NCI-H2029 treated with DMSO at 0.1 percent for 48 hours (cell line): ENCODE data around the gene TXNRD2.

Experiments used
- DNase-seq: peaks from one replicate; lab custom pipeline; 2025; lab: John Stamatoyannopoulos, UW

Gene TXNRD2

GRCh38 chr22:19904935-19905334, 36.7 kb downstream of the TXNRD2 start:
- no peak for DNase-seq

- DNase-seq, result no peak
These were observed 37.3 kb downstream of the TXNRD2 start for GRCh38 chr22:19904174-19904856.

- no peak for DNase-seq
These were observed 38.1 kb downstream of the TXNRD2 start for GRCh38 chr22:19903513-19903912.

- DNase-seq, result no peak
These were observed 38.6 kb downstream of the TXNRD2 start for GRCh38 chr22:19903031-19903430.

- no peak for DNase-seq
These were observed 39.3 kb downstream of the TXNRD2 start for GRCh38 chr22:19902245-19902715.

GRCh38 chr22:19901577-19902244, 39.9 kb downstream of the TXNRD2 start:
- DNase-seq, result no peak

GRCh38 chr22:19900707-19901436, 40.7 kb downstream of the TXNRD2 start:
- no peak for DNase-seq

- no peak for DNase-seq
These were observed 42.6 kb downstream of the TXNRD2 start for GRCh38 chr22:19898831-19899567.

- DNase-seq, result no peak
These were observed 43.5 kb downstream of the TXNRD2 start for GRCh38 chr22:19898145-19898544.

GRCh38 chr22:19897726-19898125, 43.9 kb downstream of the TXNRD2 start:
- DNase-seq, result no peak

- no peak for DNase-seq
These were observed 44.8 kb downstream of the TXNRD2 start for GRCh38 chr22:19896665-19897355.

- no peak for DNase-seq
These were observed 46.3 kb downstream of the TXNRD2 start for GRCh38 chr22:19895160-19895849.

- no peak for DNase-seq
These were observed 48.3 kb downstream of the TXNRD2 start for GRCh38 chr22:19893363-19893762.

- no peak for DNase-seq
These were observed 48.7 kb downstream of the TXNRD2 start for GRCh38 chr22:19892925-19893324.

GRCh38 chr22:19892257-19892879, 49.2 kb downstream of the TXNRD2 start:
- no peak for DNase-seq

GRCh38 chr22:19891317-19892256, 50.0 kb downstream of the TXNRD2 start:
- peak; percentile 32 for DNase-seq

- no peak for DNase-seq
These were observed 50.9 kb downstream of the TXNRD2 start for GRCh38 chr22:19890502-19891316.

GRCh38 chr22:19889951-19890350, 51.7 kb downstream of the TXNRD2 start:
- no peak for DNase-seq
